Measurements from ENCODE around the gene DERA. TPM values are rescaled to one million over a fixed set of nuclear protein-coding genes. Genes with fewer than 3 reads are reported as not detected.

DERA gene
- total and polyA plus RNA-seq, 2 of the 8 experiments (the other 6 are each of a cell fraction or from before 2014, with no cell fraction given): 13.1 to 17.1 TPM

GRCh38 chr12:15997910-15998309 is 86.8 kb downstream of the DERA start:
- Histone ChIP-seq H3K4me1 (replicated peaks in 1 of 4; ENCODE audit: control insufficient read depth in 3 of 4, insufficient read depth in 4 of 4, low read length in 3 of 4) (no peaks in the 10 kb centered on the region; a peak in 1 of 7 replicates), H3K4me3 (ENCODE audit: extremely low read depth in 1 of 4, insufficient read depth in 2 of 4, low read depth in 3 of 4, low read length in 4 of 4) (no peak overlapping the region), H4K8ac (ENCODE audit: extremely low read depth, insufficient read depth, low read length) (no peak overlapping the region), H3K18ac (ENCODE audit: extremely low read depth, low read length) (no peak overlapping the region), H4K5ac (ENCODE audit: insufficient read length, low read depth, low read length) (no peak overlapping the region), H3K36me3 (ENCODE audit: control insufficient read depth in 2 of 4, insufficient read depth in 4 of 4, low read length in 3 of 4) (no peaks in the 10 kb centered on the region), H3K9ac (replicated peaks in 1 of 4; ENCODE audit: extremely low read depth in 1 of 4, low read depth in 3 of 4, low read length in 3 of 4) (no peak overlapping the region), H3K9me3 (ENCODE audit: insufficient read depth in 2 of 2, low read depth in 1 of 2, low read length in 1 of 2) (no peaks in the 10 kb centered on the region), H2BK15ac (ENCODE audit: low read length) (no peak overlapping the region), H3K14ac (ENCODE audit: insufficient read length) (no peak overlapping the region), H3K27me3 (replicated peaks in 1 of 4; ENCODE audit: control insufficient read depth in 3 of 4, extremely low read depth in 1 of 4, insufficient read depth in 3 of 4, low read length in 3 of 4) (no peaks in the 10 kb centered on the region), H3K23ac (ENCODE audit: insufficient read length) (no peak overlapping the region), H3K79me2 (ENCODE audit: control insufficient read depth in 1 of 2, insufficient read depth in 2 of 2, low read length in 2 of 2) (no peaks in the 10 kb centered on the region), H2AK5ac (ENCODE audit: low read depth, low read length) (no peak overlapping the region), H3K56ac (replicated peaks; ENCODE audit: insufficient read length, low read depth, low read length) (no peak overlapping the region), H3K27ac (ENCODE audit: low read depth, low read length) (no peak overlapping the region), H4K91ac (replicated peaks; ENCODE audit: insufficient read length, low read length) (no peak overlapping the region), H3K4me2 (ENCODE audit: insufficient read depth in 1 of 2, low read depth in 2 of 2, low read length in 2 of 2) (no peak overlapping the region), H2BK12ac (ENCODE audit: low read depth, low read length) (no peak overlapping the region), H2BK120ac (replicated peaks; ENCODE audit: low read depth, low read length) (no peak overlapping the region), H3K4ac (replicated peaks; ENCODE audit: insufficient read length, low read depth, low read length) (no peak overlapping the region), H3K23me2 (ENCODE audit: low read depth, low read length) (no peaks in the 10 kb centered on the region), H2BK20ac (ENCODE audit: low read length) (no peak overlapping the region), H3K79me1 (ENCODE audit: low read depth, low read length) (no peaks in the 10 kb centered on the region), H4K20me1 (replicated peaks in 1 of 2; ENCODE audit: control insufficient read depth in 1 of 2, insufficient read depth in 2 of 2, low read length in 2 of 2) (no peaks in the 10 kb centered on the region), H2AFZ (ENCODE audit: low read length) (no peak overlapping the region), H2BK5ac (ENCODE audit: low read depth, low read length) (no peak overlapping the region)
- ChIA-PET CTCF (ENCODE audit: partially characterized antibody) (interaction anchor here (0.6 to 1.7 kb wide), 3 partner anchors 10 to 575 kb away, joined by 3 to 5 read pairs (median 3); no protein-coding TSS in a partner anchor), POLR2A (ENCODE audit: partially characterized antibody) (interaction anchor here (1.6 kb wide), 1 partner anchor 10 kb away, joined by 3 read pairs; no protein-coding TSS in a partner anchor)
- 95% methylated on average over 2 of the region's 2 CpGs; no CpG with 5 or more reads in 1 of the 2 experiments for WGBS, 2 experiments (ENCODE audit: extremely low coverage in 1 of 2, insufficient coverage in 1 of 2, insufficient read length in 1 of 2, insufficient replicate concordance in 2 of 2, low coverage in 1 of 2, low lambda C conversion rate in 2 of 2, missing lambda C conversion rate in 1 of 2)
- no peak for DNase-seq (ENCODE audit: low read depth in 1 of 2, low spot score in 2 of 2)
- FAIRE-seq: no peak
- TF ChIP-seq CBX5 (IDR thresholded peaks at IDR 0.05; ENCODE audit: low read depth, low read length): no peak
- no peak for TF ChIP-seq KDM4A (IDR thresholded peaks at IDR 0.05; ENCODE audit: low read depth, low read length, severe bottlenecking)
- TF ChIP-seq EZH2 (IDR thresholded peaks at IDR 0.05; ENCODE audit: low read depth, low read length, severe bottlenecking): no peak
- no peak for TF ChIP-seq RFX5 (IDR thresholded peaks at IDR 0.05; ENCODE audit: borderline replicate concordance, low read depth, low read length)
- TF ChIP-seq CHD2 (IDR thresholded peaks at IDR 0.05; ENCODE audit: low read length): no peak
- no peak for TF ChIP-seq JUND (IDR thresholded peaks at IDR 0.05; ENCODE audit: low read length)
- no peak for TF ChIP-seq BRCA1 (IDR thresholded peaks at IDR 0.05; ENCODE audit: low read depth, low read length)
- TF ChIP-seq TAF1 (IDR thresholded peaks at IDR 0.05; ENCODE audit: low read depth, low read length): no peak
- no peak for TF ChIP-seq GTF2F1 (IDR thresholded peaks at IDR 0.05; ENCODE audit: borderline replicate concordance, low read depth, low read length)
- TF ChIP-seq HDAC6 (IDR thresholded peaks at IDR 0.05; ENCODE audit: low read depth, low read length): no peak
- no peak for TF ChIP-seq MAX (IDR thresholded peaks at IDR 0.05)
- TF ChIP-seq SIN3A (conservative IDR thresholded peaks at IDR 0.05 in 1 of 2, IDR thresholded peaks at IDR 0.05 in 1 of 2; ENCODE audit: low read depth in 1 of 2, low read length in 2 of 2): no peak
- no peak for TF ChIP-seq BACH1 (IDR thresholded peaks at IDR 0.05; ENCODE audit: low read length)
- TF ChIP-seq CREB1 (IDR thresholded peaks at IDR 0.05): no peak
- no peak for TF ChIP-seq SAP30 (IDR thresholded peaks at IDR 0.05; ENCODE audit: insufficient read depth, insufficient replicate concordance, low read length)
